NT2/D1 (cell line): Measurements from ENCODE around the gene PHF21B.

Experiments
- SUZ12 ChIP-seq: IDR thresholded peaks from 2 replicates; pipeline ENCODE4 v1.6.1; 2011; ENCODE audit not compliant: insufficient read length, insufficient read depth; ENCODE audit errors: extremely low read depth
- ZNF274 ChIP-seq: IDR thresholded peaks from 2 replicates; pipeline ENCODE4 v1.6.1; 2011; ENCODE audit warnings: mild to moderate bottlenecking, low read depth, low read length

- no peak for TF ChIP-seq ZNF274
- no peak for TF ChIP-seq SUZ12
These were observed 22.9 kb downstream of the PHF21B start for GRCh38 chr22:44986926-44987325.
